Measurements from ENCODE around the gene DCAF4. TPM values are rescaled to one million over a fixed set of nuclear protein-coding genes. Genes with fewer than 3 reads are reported as not detected.

DCAF4 gene
- 22.9 and 29.2 TPM in 2 replicates for polyA plus RNA-seq (2011; rRNA removed)
- polyA minus RNA-seq (2011; rRNA and poly(A)+ RNA removed) = 17.5 and 28.6 TPM in 2 replicates

GRCh38 chr14:72926292-72927028 lies at the start of gene DCAF4:
Gene DCAF4 (plus strand): TSS chr14:72926464. CDS start chr14:72937979, 11,515 bp downstream.
- DNase-seq (ENCODE audit: low read depth) = peak; percentile 94
- H3K27me3 ChIP-seq (ENCODE audit: control insufficient read depth, insufficient read depth, low read length) = no peaks in the 10 kb centered on the region
- no peaks in the 10 kb centered on the region for H3K36me3 ChIP-seq (ENCODE audit: control insufficient read depth, insufficient read depth, low read length)
- TF ChIP-seq CTCF (IDR thresholded peaks at IDR 0.05; ENCODE audit: insufficient read depth, low read depth, low read length) = no peak
- POLR2A ChIA-PET = no interaction called here
- CTCF ChIA-PET = interaction anchor here (0.8 to 4.0 kb wide), 3 partner anchors 17 to 412 kb away, joined by 3 to 21 read pairs (median 3); no protein-coding TSS in a partner anchor
- peak within 1 kb of the TSS; percentile 99 for H3K4me3 ChIP-seq (ENCODE audit: low read depth, low read length)

- no peak for TF ChIP-seq CTCF (IDR thresholded peaks at IDR 0.05; ENCODE audit: insufficient read depth, low read depth, low read length)
- DNase-seq (ENCODE audit: low read depth) = no peak
- ChIA-PET CTCF (interaction anchor here (1.6 kb wide), 1 partner anchor 362 kb away, joined by 5 read pairs; no protein-coding TSS in a partner anchor), POLR2A (no interaction called here)
- no peaks in the 10 kb centered on the region for H3K27me3 ChIP-seq (ENCODE audit: control insufficient read depth, insufficient read depth, low read length)
- no peaks in the 10 kb centered on the region for H3K36me3 ChIP-seq (ENCODE audit: control insufficient read depth, insufficient read depth, low read length)
- H3K4me3 ChIP-seq (ENCODE audit: low read depth, low read length) = no peak overlapping the region
Observed at GRCh38 chr14:72876710-72877063, 49.6 kb upstream of the DCAF4 start.

DNA sequence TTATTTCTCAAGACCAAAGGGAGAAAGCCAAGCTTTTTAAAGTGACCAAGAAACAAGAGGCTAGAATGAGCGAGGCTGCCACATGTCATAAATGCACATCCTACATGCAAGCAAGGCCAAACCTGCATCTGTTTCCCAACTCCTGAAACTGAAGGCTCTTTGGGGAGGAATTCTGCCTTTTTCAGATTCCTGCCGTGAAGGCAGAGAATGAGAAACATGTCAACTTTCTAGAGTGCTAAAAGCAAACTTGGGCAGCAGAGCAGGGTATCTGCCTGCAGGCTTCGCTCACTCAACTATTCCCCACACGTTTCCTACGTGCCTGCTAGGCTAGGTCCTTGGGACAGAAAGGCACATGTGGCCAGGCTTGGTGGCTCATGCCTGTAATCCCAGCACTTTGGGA lies 47.5 kb upstream of the DCAF4 start:
- H3K36me3 ChIP-seq (ENCODE audit: control insufficient read depth, insufficient read depth, low read length) = no peaks in the 10 kb centered on the region
- ChIA-PET POLR2A (no interaction called here), CTCF (interaction anchor here (0.5 to 1.4 kb wide), 3 partner anchors 12 to 1390 kb away, joined by 3 read pairs; no protein-coding TSS in a partner anchor)
- DNase-seq (ENCODE audit: low read depth) = no peak
- TF ChIP-seq CTCF (IDR thresholded peaks at IDR 0.05; ENCODE audit: insufficient read depth, low read depth, low read length) = no peak
- no peak overlapping the region for H3K4me3 ChIP-seq (ENCODE audit: low read depth, low read length)
- no peaks in the 10 kb centered on the region for H3K27me3 ChIP-seq (ENCODE audit: control insufficient read depth, insufficient read depth, low read length)

GRCh38 chr14:72879431-72879830 lies 46.8 kb upstream of the DCAF4 start:
- ChIA-PET CTCF (no interaction called here), POLR2A (no interaction called here)
- no peaks in the 10 kb centered on the region for H3K27me3 ChIP-seq (ENCODE audit: control insufficient read depth, insufficient read depth, low read length)
- TF ChIP-seq CTCF (IDR thresholded peaks at IDR 0.05; ENCODE audit: insufficient read depth, low read depth, low read length) = no peak
- DNase-seq (ENCODE audit: low read depth) = no peak
- no peaks in the 10 kb centered on the region for H3K36me3 ChIP-seq (ENCODE audit: control insufficient read depth, insufficient read depth, low read length)
- no peak overlapping the region for H3K4me3 ChIP-seq (ENCODE audit: low read depth, low read length)

GRCh38 chr14:72880164-72880563 lies 46.1 kb upstream of the DCAF4 start:
- CTCF ChIA-PET = no interaction called here

More at GRCh38 chr14:72880164-72880563, 46.1 kb upstream of the DCAF4 start:
- TF ChIP-seq CTCF (IDR thresholded peaks at IDR 0.05; ENCODE audit: insufficient read depth, low read depth, low read length) = no peak
- POLR2A ChIA-PET = no interaction called here
- no peak overlapping the region for H3K4me3 ChIP-seq (ENCODE audit: low read depth, low read length)
- no peaks in the 10 kb centered on the region for H3K36me3 ChIP-seq (ENCODE audit: control insufficient read depth, insufficient read depth, low read length)
- DNase-seq (ENCODE audit: low read depth) = no peak
- H3K27me3 ChIP-seq (ENCODE audit: control insufficient read depth, insufficient read depth, low read length) = no peaks in the 10 kb centered on the region

Data from BJ (cell line).